Subcutaneous adipose tissue (tissue), 4 donors: Measurements from ENCODE around the gene NDUFC1. TPM values are rescaled to one million over a fixed set of nuclear protein-coding genes. Genes with fewer than 3 reads are reported as not detected.

Experiments
- total RNA-seq, 4 donors: library from RNA; depleted of rRNA; stranded (reverse); fragments of >200 nt; gene quantifications; one replicate each; pipeline ENCODE4 v1.1.0, GENCODE V29; 2016
- TF ChIP-seq, protein P1 (sequence below): fragments of 450-650 bp; IDR thresholded peaks from one replicate; pipeline ENCODE4 v1.5.1; 2016; ENCODE audit warnings: low read depth, mild to moderate bottlenecking, control low read depth, antibody characterized with exemption, moderate library complexity

The NDUFC1 gene
- total RNA-seq, 4 donors from 2014 or later: 27.2 to 48.9 (median 28.1) TPM

DNA sequence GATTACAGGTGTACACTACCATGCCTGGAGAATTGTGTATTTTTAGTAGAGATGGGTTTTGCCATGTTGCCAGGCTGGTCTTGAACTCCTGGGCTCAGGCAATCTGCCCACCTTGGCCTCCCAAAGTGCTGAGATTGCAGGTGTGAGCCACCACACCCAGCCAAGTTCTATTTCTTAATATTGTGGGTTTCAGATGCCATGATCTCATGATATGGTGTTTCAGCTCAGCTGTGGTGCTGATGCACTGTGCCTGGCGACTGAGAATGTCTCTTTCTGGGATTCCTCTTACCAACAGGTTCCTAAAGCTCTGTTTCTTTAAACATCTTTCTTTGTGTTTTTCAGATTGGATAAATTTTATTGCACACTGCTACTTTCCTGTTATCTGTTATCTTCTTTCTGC, 17.3 kb upstream of the NDUFC1 start:
- TF ChIP-seq, protein P1, sequence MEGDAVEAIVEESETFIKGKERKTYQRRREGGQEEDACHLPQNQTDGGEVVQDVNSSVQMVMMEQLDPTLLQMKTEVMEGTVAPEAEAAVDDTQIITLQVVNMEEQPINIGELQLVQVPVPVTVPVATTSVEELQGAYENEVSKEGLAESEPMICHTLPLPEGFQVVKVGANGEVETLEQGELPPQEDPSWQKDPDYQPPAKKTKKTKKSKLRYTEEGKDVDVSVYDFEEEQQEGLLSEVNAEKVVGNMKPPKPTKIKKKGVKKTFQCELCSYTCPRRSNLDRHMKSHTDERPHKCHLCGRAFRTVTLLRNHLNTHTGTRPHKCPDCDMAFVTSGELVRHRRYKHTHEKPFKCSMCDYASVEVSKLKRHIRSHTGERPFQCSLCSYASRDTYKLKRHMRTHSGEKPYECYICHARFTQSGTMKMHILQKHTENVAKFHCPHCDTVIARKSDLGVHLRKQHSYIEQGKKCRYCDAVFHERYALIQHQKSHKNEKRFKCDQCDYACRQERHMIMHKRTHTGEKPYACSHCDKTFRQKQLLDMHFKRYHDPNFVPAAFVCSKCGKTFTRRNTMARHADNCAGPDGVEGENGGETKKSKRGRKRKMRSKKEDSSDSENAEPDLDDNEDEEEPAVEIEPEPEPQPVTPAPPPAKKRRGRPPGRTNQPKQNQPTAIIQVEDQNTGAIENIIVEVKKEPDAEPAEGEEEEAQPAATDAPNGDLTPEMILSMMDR: no peak

- TF ChIP-seq, protein P1: no peak
Measured at GRCh38 chr4:139317635-139318034, 15.4 kb upstream of the NDUFC1 start.

DNA sequence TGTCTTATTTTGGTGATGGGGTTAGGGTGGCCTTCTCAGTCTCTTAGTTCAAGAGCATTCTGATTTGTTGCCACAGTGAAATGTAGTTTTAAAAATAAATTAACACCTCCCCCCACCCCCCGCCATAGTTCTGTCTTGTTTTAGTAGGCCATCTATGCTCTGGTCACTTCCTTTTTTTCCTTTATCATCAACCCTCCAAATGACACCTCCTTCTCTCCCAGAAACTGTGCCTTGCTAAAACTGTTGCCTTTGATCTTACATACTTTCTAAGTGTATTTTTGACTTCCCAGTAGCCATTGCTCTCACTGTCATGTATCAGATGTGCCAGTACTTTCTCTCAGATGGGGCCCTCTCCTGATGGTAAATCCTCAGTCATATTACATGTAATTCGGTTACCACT, 14.5 kb upstream of the NDUFC1 start:
- TF ChIP-seq, protein P1: no peak

DNA sequence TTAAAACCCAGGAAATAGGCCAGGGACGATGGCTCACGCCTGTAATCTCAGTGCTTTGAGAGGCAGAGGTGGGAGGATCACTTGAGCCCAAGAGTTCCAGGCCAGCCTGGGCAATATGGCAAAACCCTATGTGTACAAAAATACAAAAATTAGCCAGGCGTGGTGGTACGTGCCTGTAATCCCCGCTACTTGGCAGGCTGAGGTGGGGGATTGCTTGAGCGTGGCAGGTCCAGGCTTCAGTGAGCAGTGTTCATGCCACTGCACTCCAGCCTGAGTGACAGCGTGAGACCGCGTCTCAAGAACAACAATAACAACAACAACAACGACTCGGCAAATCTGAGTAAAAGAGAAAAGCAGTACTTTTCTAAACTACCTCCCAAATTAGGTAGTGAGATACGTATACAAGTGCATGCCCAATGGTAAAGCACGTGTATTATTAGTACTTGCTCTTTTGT, 13.0 kb upstream of the NDUFC1 start:
- TF ChIP-seq, protein P1: no peak

GRCh38 chr4:139314047-139314800, 11.9 kb upstream of the NDUFC1 start:
- TF ChIP-seq, protein P1: no peak

DNA sequence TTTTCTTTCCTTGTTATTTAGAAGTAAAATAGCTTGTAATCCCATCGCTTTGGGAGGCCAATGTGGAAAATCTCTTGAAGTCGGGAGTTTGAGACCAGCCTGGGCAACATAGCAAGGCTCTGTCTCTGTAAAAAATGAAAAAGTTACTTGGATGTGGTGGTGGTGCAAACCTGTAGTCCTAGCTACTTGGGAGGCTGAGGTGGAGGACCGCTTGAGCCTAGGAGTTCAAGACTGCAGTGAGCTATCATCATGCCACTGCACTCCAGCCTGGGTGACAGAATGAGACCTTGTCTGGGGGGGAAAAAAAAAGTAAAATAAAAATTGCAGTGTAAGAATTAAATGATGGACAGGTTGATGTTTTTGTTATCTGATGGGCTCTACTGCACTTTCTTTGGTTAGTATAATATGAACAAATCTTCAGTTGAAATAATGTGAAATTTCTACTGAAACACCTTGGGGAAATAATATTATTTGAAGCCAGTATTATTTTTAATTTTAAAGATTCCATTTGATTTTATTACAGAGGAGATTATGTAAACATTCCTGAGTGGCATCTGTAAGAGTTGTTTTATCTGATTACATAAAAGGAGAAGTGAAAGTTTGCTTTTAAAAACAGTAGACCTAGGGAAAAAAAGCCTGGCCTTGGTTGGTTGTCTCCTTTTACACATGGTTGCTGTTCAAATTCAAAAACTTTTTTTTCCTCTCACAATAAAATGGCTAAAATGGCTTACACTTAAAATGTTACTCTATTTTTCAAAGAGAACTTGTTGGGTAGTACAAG, 10.5 kb upstream of the NDUFC1 start:
- TF ChIP-seq, protein P1: no peak

GRCh38 chr4:139311909-139312308, 9.6 kb upstream of the NDUFC1 start:
- TF ChIP-seq, protein P1: no peak
